ENCODE results near the gene INPP5A.

Gene INPP5A

GRCh38 chr10:132650611-132651250 is 113.1 kb downstream of the INPP5A start:
- Histone ChIP-seq H3K9me3 (ENCODE audit: control extremely low read depth in 1 of 5, control insufficient read depth in 4 of 5, insufficient read depth in 2 of 5, low read depth in 1 of 5, low read length in 4 of 5) (no peaks in the 10 kb centered on the region), H3K36me3 (ENCODE audit: control insufficient read depth in 4 of 4, insufficient read depth in 4 of 4, low read length in 3 of 4) (peaks cover 0 to 47% (median 26%) of the 10 kb centered on the region in 4 experiments), H3K4me3 (ENCODE audit: control insufficient read depth in 1 of 7, extremely low read depth in 1 of 7, insufficient read depth in 4 of 7, low read depth in 2 of 7, low read length in 6 of 7) (no peak overlapping the region), H3K27me3 (replicated peaks in 2 of 5; ENCODE audit: control insufficient read depth in 4 of 5, insufficient read depth in 5 of 5, low read length in 4 of 5) (no peaks in the 10 kb centered on the region), H3K4me1 (ENCODE audit: control extremely low read depth in 1 of 4, control insufficient read depth in 4 of 4, insufficient read depth in 4 of 4, low read length in 3 of 4) (no peaks in the 10 kb centered on the region), H3K27ac (ENCODE audit: insufficient read depth in 1 of 2, low read depth in 1 of 2, low read length in 2 of 2, poor library complexity in 1 of 2, severe bottlenecking in 2 of 2) (no peak overlapping the region)
- no peak for DNase-seq
- ChIA-PET POLR2A (no interaction called here), CTCF (no interaction called here)
- 100% methylated on average over 16 of the region's 20 CpGs for WGBS (ENCODE audit: insufficient coverage)

- DNase-seq: no peak
- WGBS (ENCODE audit: insufficient coverage): 97% methylated on average over 16 of the region's 18 CpGs
- Histone ChIP-seq H3K27ac (ENCODE audit: insufficient read depth in 1 of 2, low read depth in 1 of 2, low read length in 2 of 2, poor library complexity in 1 of 2, severe bottlenecking in 2 of 2) (no peak overlapping the region), H3K27me3 (replicated peaks in 2 of 5; ENCODE audit: control insufficient read depth in 4 of 5, insufficient read depth in 5 of 5, low read length in 4 of 5) (no peaks in the 10 kb centered on the region), H3K4me3 (ENCODE audit: control insufficient read depth in 1 of 7, extremely low read depth in 1 of 7, insufficient read depth in 4 of 7, low read depth in 2 of 7, low read length in 6 of 7) (no peak overlapping the region), H3K4me1 (ENCODE audit: control extremely low read depth in 1 of 4, control insufficient read depth in 4 of 4, insufficient read depth in 4 of 4, low read length in 3 of 4) (no peaks in the 10 kb centered on the region), H3K36me3 (ENCODE audit: control insufficient read depth in 4 of 4, insufficient read depth in 4 of 4, low read length in 3 of 4) (peaks cover 0 to 47% (median 27%) of the 10 kb centered on the region in 4 experiments), H3K9me3 (ENCODE audit: control extremely low read depth in 1 of 5, control insufficient read depth in 4 of 5, insufficient read depth in 2 of 5, low read depth in 1 of 5, low read length in 4 of 5) (no peaks in the 10 kb centered on the region)
- ChIA-PET CTCF (interaction anchor here (0.6 kb wide), 1 partner anchor 192 kb away, joined by 4 read pairs; no protein-coding TSS in a partner anchor), POLR2A (no interaction called here)
Measured at GRCh38 chr10:132651511-132652029, 114.0 kb downstream of the INPP5A start.

GRCh38 chr10:132652446-132652845 is 114.9 kb downstream of the INPP5A start:
- Histone ChIP-seq H3K4me3 (ENCODE audit: control insufficient read depth in 1 of 7, extremely low read depth in 1 of 7, insufficient read depth in 4 of 7, low read depth in 2 of 7, low read length in 6 of 7) (no peak overlapping the region), H3K27ac (ENCODE audit: insufficient read depth in 1 of 2, low read depth in 1 of 2, low read length in 2 of 2, poor library complexity in 1 of 2, severe bottlenecking in 2 of 2) (no peak overlapping the region), H3K36me3 (ENCODE audit: control insufficient read depth in 4 of 4, insufficient read depth in 4 of 4, low read length in 3 of 4) (peaks cover 0 to 47% (median 25%) of the 10 kb centered on the region in 4 experiments), H3K27me3 (replicated peaks in 2 of 5; ENCODE audit: control insufficient read depth in 4 of 5, insufficient read depth in 5 of 5, low read length in 4 of 5) (no peaks in the 10 kb centered on the region), H3K4me1 (ENCODE audit: control extremely low read depth in 1 of 4, control insufficient read depth in 4 of 4, insufficient read depth in 4 of 4, low read length in 3 of 4) (no peaks in the 10 kb centered on the region), H3K9me3 (ENCODE audit: control extremely low read depth in 1 of 5, control insufficient read depth in 4 of 5, insufficient read depth in 2 of 5, low read depth in 1 of 5, low read length in 4 of 5) (no peaks in the 10 kb centered on the region)
- POLR2A ChIA-PET: no interaction called here
- CTCF ChIA-PET: interaction anchor here (0.6 kb wide), 1 partner anchor 193 kb away, joined by 4 read pairs; no protein-coding TSS in a partner anchor
- 98% methylated on average over 15 of the region's 15 CpGs for WGBS (ENCODE audit: insufficient coverage)
- DNase-seq: no peak

- POLR2A ChIA-PET: no interaction called here
- no peak overlapping the region for H3K4me3 ChIP-seq (ENCODE audit: control insufficient read depth in 1 of 7, extremely low read depth in 1 of 7, insufficient read depth in 4 of 7, low read depth in 2 of 7, low read length in 6 of 7)
- WGBS (ENCODE audit: insufficient coverage): 98% methylated on average over 30 of the region's 31 CpGs
- no peaks in the 10 kb centered on the region for H3K4me1 ChIP-seq (ENCODE audit: control extremely low read depth in 1 of 4, control insufficient read depth in 4 of 4, insufficient read depth in 4 of 4, low read length in 3 of 4)
- CTCF ChIA-PET: interaction anchor here (0.7 to 2.1 kb wide), 2 partner anchors 20 to 194 kb away, joined by 3 to 4 read pairs; no protein-coding TSS in a partner anchor
- H3K9me3 ChIP-seq (ENCODE audit: control extremely low read depth in 1 of 5, control insufficient read depth in 4 of 5, insufficient read depth in 2 of 5, low read depth in 1 of 5, low read length in 4 of 5): no peaks in the 10 kb centered on the region
- H3K27me3 ChIP-seq (replicated peaks in 2 of 5; ENCODE audit: control insufficient read depth in 4 of 5, insufficient read depth in 5 of 5, low read length in 4 of 5): no peaks in the 10 kb centered on the region
- H3K36me3 ChIP-seq (ENCODE audit: control insufficient read depth in 4 of 4, insufficient read depth in 4 of 4, low read length in 3 of 4): peaks cover 0 to 42% (median 24%) of the 10 kb centered on the region in 4 experiments
- H3K27ac ChIP-seq (ENCODE audit: insufficient read depth in 1 of 2, low read depth in 1 of 2, low read length in 2 of 2, poor library complexity in 1 of 2, severe bottlenecking in 2 of 2): no peak overlapping the region
- no peak for DNase-seq
Measured at GRCh38 chr10:132652936-132653590, 115.5 kb downstream of the INPP5A start.

GRCh38 chr10:132653721-132654120 is 116.1 kb downstream of the INPP5A start:
- POLR2A ChIA-PET: no interaction called here
- WGBS (ENCODE audit: insufficient coverage): 99% methylated on average over 20 of the region's 20 CpGs
- Histone ChIP-seq H3K36me3 (ENCODE audit: control insufficient read depth in 4 of 4, insufficient read depth in 4 of 4, low read length in 3 of 4) (peaks cover 0 to 41% (median 22%) of the 10 kb centered on the region in 4 experiments), H3K27ac (ENCODE audit: insufficient read depth in 1 of 2, low read depth in 1 of 2, low read length in 2 of 2, poor library complexity in 1 of 2, severe bottlenecking in 2 of 2) (no peak overlapping the region), H3K9me3 (ENCODE audit: control extremely low read depth in 1 of 5, control insufficient read depth in 4 of 5, insufficient read depth in 2 of 5, low read depth in 1 of 5, low read length in 4 of 5) (no peaks in the 10 kb centered on the region), H3K27me3 (replicated peaks in 2 of 5; ENCODE audit: control insufficient read depth in 4 of 5, insufficient read depth in 5 of 5, low read length in 4 of 5) (no peaks in the 10 kb centered on the region), H3K4me1 (ENCODE audit: control extremely low read depth in 1 of 4, control insufficient read depth in 4 of 4, insufficient read depth in 4 of 4, low read length in 3 of 4) (no peaks in the 10 kb centered on the region), H3K4me3 (ENCODE audit: control insufficient read depth in 1 of 7, extremely low read depth in 1 of 7, insufficient read depth in 4 of 7, low read depth in 2 of 7, low read length in 6 of 7) (no peak overlapping the region)
- CTCF ChIA-PET: interaction anchor here (0.6 to 3.2 kb wide), 7 partner anchors 13 to 256 kb away, joined by 3 to 11 read pairs (median 4); no protein-coding TSS in a partner anchor
- no peak for DNase-seq

GRCh38 chr10:132654121-132654571 is 116.6 kb downstream of the INPP5A start:
- no peak for DNase-seq
- Histone ChIP-seq H3K36me3 (ENCODE audit: control insufficient read depth in 4 of 4, insufficient read depth in 4 of 4, low read length in 3 of 4) (peaks cover 0 to 45% (median 24%) of the 10 kb centered on the region in 4 experiments), H3K4me3 (ENCODE audit: control insufficient read depth in 1 of 7, extremely low read depth in 1 of 7, insufficient read depth in 4 of 7, low read depth in 2 of 7, low read length in 6 of 7) (no peak overlapping the region), H3K27me3 (replicated peaks in 2 of 5; ENCODE audit: control insufficient read depth in 4 of 5, insufficient read depth in 5 of 5, low read length in 4 of 5) (no peaks in the 10 kb centered on the region), H3K27ac (ENCODE audit: insufficient read depth in 1 of 2, low read depth in 1 of 2, low read length in 2 of 2, poor library complexity in 1 of 2, severe bottlenecking in 2 of 2) (no peak overlapping the region), H3K4me1 (ENCODE audit: control extremely low read depth in 1 of 4, control insufficient read depth in 4 of 4, insufficient read depth in 4 of 4, low read length in 3 of 4) (no peaks in the 10 kb centered on the region), H3K9me3 (ENCODE audit: control extremely low read depth in 1 of 5, control insufficient read depth in 4 of 5, insufficient read depth in 2 of 5, low read depth in 1 of 5, low read length in 4 of 5) (no peaks in the 10 kb centered on the region)
- WGBS (ENCODE audit: insufficient coverage): 91% methylated on average over 9 of the region's 12 CpGs
- ChIA-PET POLR2A (interaction anchor here (0.7 kb wide), 1 partner anchor 383 kb away, joined by 3 read pairs; no protein-coding TSS in a partner anchor), CTCF (interaction anchor here (0.6 to 3.2 kb wide), 8 partner anchors 13 to 256 kb away, joined by 3 to 11 read pairs (median 4); no protein-coding TSS in a partner anchor)

All from common myeloid progenitor, CD34-positive (primary cell).